ENCODE data around the gene BEX4.
"Not testable (repeated sequence)": the region's sequence is repeated elsewhere in the genome, so short reads cannot be mapped to it uniquely, and the experiment has no call there.

GRCh38 chrX:103235608-103236007 is 20.7 kb downstream of the BEX4 start:
- not testable (repeated sequence) for TF ChIP-seq CTCF (IDR thresholded peaks at IDR 0.05; ENCODE audit: poor library complexity); EZH2 (IDR thresholded peaks at IDR 0.05; ENCODE audit: borderline replicate concordance)
